ENCODE measurements around the gene PIGK.

PIGK gene

GRCh38 chr1:77039111-77039510 lies 180.1 kb downstream of the PIGK start:
- no peak for DNase-seq (ENCODE audit: low read depth)
